T47D (cell line): ENCODE measurements around the gene CSNK2A1.
"Not testable (repeated sequence)": the region's sequence is repeated elsewhere in the genome, so short reads cannot be mapped to it uniquely, and the experiment has no call there.

ENCODE experiments used
- DNase-seq, 2 experiments: peaks; one replicate each; pipeline versions ENCODE4 v3.0.0 to v3.0.0-alpha.2; 2011 to 2012; ENCODE audit warnings: low read depth in 1 of 2, low spot score in 1 of 2
- JUND ChIP-seq: IDR thresholded peaks from 2 replicates; pipeline ENCODE4 v1.6.1; 2012; ENCODE audit warnings: low read depth
- in situ Hi-C: cut with HindIII; loops from 2 replicates; pipeline ENCODE4 v1.10.0; 2016; ENCODE audit warnings: low sequenced_read_pairs, low pct_unique_long_range_greater_than_20kb

CSNK2A1 gene

GRCh38 chr20:469746-470490 is 73.7 kb downstream of the CSNK2A1 start:
- in situ Hi-C loops: no loop called here
- DNase-seq: no peak

GRCh38 chr20:467755-468154 is 75.8 kb downstream of the CSNK2A1 start:
- TF ChIP-seq JUND: no peak
- in situ Hi-C loops: no loop called here
- DNase-seq: no peak

More at GRCh38 chr20:469746-470490, 73.7 kb downstream of the CSNK2A1 start:
- TF ChIP-seq JUND: no peak

- no peak for TF ChIP-seq JUND
- peak; percentile 90 to 92 for DNase-seq
- in situ Hi-C loops: no loop called here
Observed at GRCh38 chr20:462199-462991, 81.2 kb downstream of the CSNK2A1 start, which contains the start of gene TBC1D20. Gene TBC1D20, minus strand, starts transcription at chr20:462533. Its CDS starts 128 bp downstream, at chr20:462405.

GRCh38 chr20:461254-462198 is 82.1 kb downstream of the CSNK2A1 start:
- in situ Hi-C loops: no loop called here
- peak; percentile 40 to 48 for DNase-seq
- TF ChIP-seq JUND: no peak

GRCh38 chr20:460707-461106 is 82.9 kb downstream of the CSNK2A1 start:
- TF ChIP-seq JUND: no peak
- in situ Hi-C loops: no loop called here
- peak; percentile 10 to 28 for DNase-seq

- DNase-seq: no peak
- no peak for TF ChIP-seq JUND
- in situ Hi-C loops: no loop called here
Observed at GRCh38 chr20:460180-460579, 83.4 kb downstream of the CSNK2A1 start.

- in situ Hi-C loops: no loop called here
- DNase-seq: no peak
Observed at GRCh38 chr20:458776-459175, 84.8 kb downstream of the CSNK2A1 start.

GRCh38 chr20:454951-455350 is 88.6 kb downstream of the CSNK2A1 start:
- in situ Hi-C loops: no loop called here
- DNase-seq: peak in 1 of 2 experiments; percentile 78

More at GRCh38 chr20:458776-459175, 84.8 kb downstream of the CSNK2A1 start:
- no peak for TF ChIP-seq JUND

GRCh38 chr20:452021-452420 is 91.6 kb downstream of the CSNK2A1 start:
- in situ Hi-C loops, DNase-seq: not testable (repeated sequence)

More at GRCh38 chr20:454951-455350, 88.6 kb downstream of the CSNK2A1 start:
- TF ChIP-seq JUND: no peak

- DNase-seq: peak in 1 of 2 experiments; percentile 73
- in situ Hi-C loops: no loop called here
- no peak for TF ChIP-seq JUND
Observed at GRCh38 chr20:445514-446336, 97.9 kb downstream of the CSNK2A1 start.

GRCh38 chr20:444862-445426 is 98.6 kb downstream of the CSNK2A1 start:
- in situ Hi-C loops: no loop called here
- no peak for DNase-seq
- TF ChIP-seq JUND: no peak
